Astrocyte (in vitro differentiated cells and primary cell): ENCODE measurements around the gene AP2S1. TPM values are rescaled to one million over a fixed set of nuclear protein-coding genes. Genes with fewer than 3 reads are reported as not detected.

ENCODE experiments used
- DNase-seq: peaks from one replicate; pipeline ENCODE4 v3.0.0-alpha.2; 2010; ENCODE audit warnings: low read depth
- FAIRE-seq: peaks from 2 replicates; lab custom pipeline; 2011; peaks lifted over from hg19 to GRCh38; lab: Jason Lieb, UNC
- H2AFZ ChIP-seq: 2 replicates; pipeline ENCODE4 v1.6.0; 2012; ENCODE audit warnings: low read depth, low read length, inconsistent platforms
- H3K27ac ChIP-seq: 2 replicates; pipeline ENCODE4 v1.5.1; 2011; ENCODE audit warnings: low read depth, low read length, inconsistent platforms
- H3K27me3 ChIP-seq: 2 replicates; pipeline ENCODE4 v1.6.0; 2011; ENCODE audit warnings: low read length, inconsistent platforms; ENCODE audit not compliant: insufficient read depth
- H3K36me3 ChIP-seq: 2 replicates; pipeline ENCODE4 v1.5.1; 2011; ENCODE audit warnings: low read length, inconsistent platforms; ENCODE audit not compliant: insufficient read depth
- H3K4me1 ChIP-seq: 2 replicates; pipeline ENCODE4 v1.5.1; 2011; ENCODE audit warnings: low read length, inconsistent platforms; ENCODE audit not compliant: insufficient read depth
- H3K4me2 ChIP-seq: 2 replicates; pipeline ENCODE4 v1.6.0; 2012; ENCODE audit warnings: low read length, inconsistent platforms
- H3K4me3 ChIP-seq: 2 replicates; pipeline ENCODE4 v1.5.1; 2011; ENCODE audit warnings: low read depth, mild to moderate bottlenecking, low read length, inconsistent platforms; ENCODE audit not compliant: insufficient read depth
- H3K79me2 ChIP-seq: 2 replicates; pipeline ENCODE4 v1.6.0; 2012; ENCODE audit warnings: mild to moderate bottlenecking, low read length, inconsistent platforms; ENCODE audit not compliant: insufficient read depth
- H3K9ac ChIP-seq: 2 replicates; pipeline ENCODE4 v1.6.0; 2012; ENCODE audit warnings: mild to moderate bottlenecking, low read length, inconsistent platforms
- H3K9me3 ChIP-seq: 2 replicates; pipeline ENCODE4 v1.5.1; 2012; ENCODE audit warnings: low read depth, mild to moderate bottlenecking, low read length, inconsistent platforms; ENCODE audit not compliant: insufficient read depth
- H4K20me1 ChIP-seq: 2 replicates; pipeline ENCODE4 v1.6.0; 2012; ENCODE audit warnings: low read length, inconsistent platforms; ENCODE audit not compliant: insufficient read depth
- H3K27ac Mint-ChIP-seq: one replicate; pipeline ENCODE4 v1.8.0; 2021; ENCODE audit warnings: mild to moderate bottlenecking, mixed read lengths; ENCODE audit not compliant: unreplicated experiment
- H3K27me3 Mint-ChIP-seq: one replicate; pipeline ENCODE4 v1.8.0; 2021; ENCODE audit warnings: low read depth, mixed read lengths; ENCODE audit not compliant: unreplicated experiment
- H3K36me3 Mint-ChIP-seq: one replicate; pipeline ENCODE4 v1.8.0; 2021; ENCODE audit warnings: low read depth, mixed read lengths; ENCODE audit not compliant: unreplicated experiment
- H3K4me1 Mint-ChIP-seq: one replicate; pipeline ENCODE4 v1.8.0; 2021; ENCODE audit warnings: low read depth, mixed read lengths; ENCODE audit not compliant: unreplicated experiment
- H3K4me3 Mint-ChIP-seq: one replicate; pipeline ENCODE4 v1.8.0; 2021; ENCODE audit warnings: mild to moderate bottlenecking, moderate library complexity, mixed read lengths; ENCODE audit not compliant: unreplicated experiment
- H3K9me3 Mint-ChIP-seq: one replicate; pipeline ENCODE4 v1.8.0; 2021; ENCODE audit warnings: mild to moderate bottlenecking, mixed read lengths; ENCODE audit not compliant: unreplicated experiment
- CTCF ChIP-seq: IDR thresholded peaks from 2 replicates; pipeline ENCODE4 v1.5.1; 2011; ENCODE audit warnings: low read depth, mild to moderate bottlenecking, inconsistent platforms, low read length, moderate library complexity; ENCODE audit not compliant: insufficient read depth
- EZH2 ChIP-seq: IDR thresholded peaks from 2 replicates; pipeline ENCODE4 v1.6.1; 2012; ENCODE audit warnings: mild to moderate bottlenecking, low read length, inconsistent platforms; ENCODE audit not compliant: insufficient read depth
- total RNA-seq: library from RNA; stranded (reverse); gene quantifications from 2 replicates; pipeline ENCODE4 v1.2.1, GENCODE V29; 2021

The AP2S1 gene
- total RNA-seq, 1 donor from 2014 or later: 278 TPM

GRCh38 chr19:46878613-46879375, 28.1 kb upstream of the AP2S1 start:
- Histone ChIP-seq H3K27ac (peak overlapping the region; percentile 85), H2AFZ (no peak overlapping the region), H3K4me3 (peak overlapping the region; percentile 18), H3K9ac (peak overlapping the region; percentile 63), H3K36me3 (no peaks in the 10 kb centered on the region), H3K4me1 (peaks cover 24% of the 10 kb centered on the region), H4K20me1 (peaks cover 31% of the 10 kb centered on the region), H3K9me3 (no peaks in the 10 kb centered on the region), H3K79me2 (peaks cover 68% of the 10 kb centered on the region), H3K27me3 (no peaks in the 10 kb centered on the region), H3K4me2 (peak overlapping the region; percentile 83)
- peak; percentile 80 for FAIRE-seq
- H3K4me1 Mint-ChIP-seq: peaks cover 30% of the 10 kb centered on the region
- H3K27me3 Mint-ChIP-seq: no peaks in the 10 kb centered on the region
- no peak overlapping the region for H3K4me3 Mint-ChIP-seq
- peak; percentile 93 for DNase-seq
- TF ChIP-seq EZH2 (no peak), CTCF (no peak)
- peaks cover 5% of the 10 kb centered on the region for H3K36me3 Mint-ChIP-seq
- H3K27ac Mint-ChIP-seq: peak overlapping the region; percentile 73
- no peaks in the 10 kb centered on the region for H3K9me3 Mint-ChIP-seq

GRCh38 chr19:46875657-46876056, 25.0 kb upstream of the AP2S1 start:
- H3K27me3 ChIP-seq: no peaks in the 10 kb centered on the region
- peaks cover 65% of the 10 kb centered on the region for H3K79me2 ChIP-seq
- no peak overlapping the region for H3K4me2 ChIP-seq
- H4K20me1 ChIP-seq: peaks cover 15% of the 10 kb centered on the region
- peaks cover 26% of the 10 kb centered on the region for H3K4me1 ChIP-seq
- H3K9me3 ChIP-seq: no peaks in the 10 kb centered on the region
- H3K9ac ChIP-seq: no peak overlapping the region
- Mint-ChIP-seq H3K27ac (peak overlapping the region; percentile 70), H3K4me1 (peaks cover 20% of the 10 kb centered on the region), H3K36me3 (peaks cover 2% of the 10 kb centered on the region), H3K4me3 (peak overlapping the region; percentile 64), H3K27me3 (no peaks in the 10 kb centered on the region), H3K9me3 (no peaks in the 10 kb centered on the region)
- TF ChIP-seq CTCF (no peak), EZH2 (no peak)
- H3K27ac ChIP-seq: no peak overlapping the region
- no peak for DNase-seq
- H3K4me3 ChIP-seq: no peak overlapping the region
- H2AFZ ChIP-seq: no peak overlapping the region
- H3K36me3 ChIP-seq: no peaks in the 10 kb centered on the region
- no peak for FAIRE-seq

- H3K9me3 ChIP-seq: no peaks in the 10 kb centered on the region
- H3K4me3 Mint-ChIP-seq: no peak overlapping the region
- no peak overlapping the region for H3K4me2 ChIP-seq
- H3K4me1 ChIP-seq: peaks cover 25% of the 10 kb centered on the region
- no peaks in the 10 kb centered on the region for H3K9me3 Mint-ChIP-seq
- no peak for DNase-seq
- H2AFZ ChIP-seq: no peak overlapping the region
- peaks cover 2% of the 10 kb centered on the region for H3K36me3 Mint-ChIP-seq
- no peak overlapping the region for H3K27ac ChIP-seq
- no peak for TF ChIP-seq CTCF
- TF ChIP-seq EZH2: no peak
- H3K36me3 ChIP-seq: no peaks in the 10 kb centered on the region
- H3K27me3 ChIP-seq: no peaks in the 10 kb centered on the region
- H3K27me3 Mint-ChIP-seq: no peaks in the 10 kb centered on the region
- FAIRE-seq: no peak
- no peak overlapping the region for H3K4me3 ChIP-seq
- peak overlapping the region; percentile 70 for H3K27ac Mint-ChIP-seq
- no peak overlapping the region for H3K9ac ChIP-seq
- H3K79me2 ChIP-seq: peaks cover 66% of the 10 kb centered on the region
- peaks cover 18% of the 10 kb centered on the region for H3K4me1 Mint-ChIP-seq
- H4K20me1 ChIP-seq: peaks cover 14% of the 10 kb centered on the region
Measured at GRCh38 chr19:46875234-46875633, 24.6 kb upstream of the AP2S1 start.
